Progenitor cell of endocrine pancreas (in vitro differentiated cells): Measurements from ENCODE around the gene ADCY5. TPM values are rescaled to one million over a fixed set of nuclear protein-coding genes. Genes with fewer than 3 reads are reported as not detected.

Experiments
- DNase-seq: peaks from one replicate; pipeline ENCODE4 v3.0.0; 2021; ENCODE audit warnings: low spot score; ENCODE audit not compliant: unreplicated experiment
- H3K27ac Mint-ChIP-seq: 2 replicates; pipeline ENCODE4 v1.8.0; 2021; ENCODE audit warnings: mild to moderate bottlenecking, moderate library complexity, mixed read lengths
- H3K27me3 Mint-ChIP-seq: 2 replicates; pipeline ENCODE4 v1.8.0; 2021; ENCODE audit warnings: mixed read lengths
- H3K36me3 Mint-ChIP-seq: 2 replicates; pipeline ENCODE4 v1.8.0; 2022; ENCODE audit warnings: mixed read lengths; ENCODE audit not compliant: insufficient read depth
- H3K4me1 Mint-ChIP-seq: 2 replicates; pipeline ENCODE4 v1.8.0; 2021; ENCODE audit warnings: low read depth, mixed read lengths
- H3K4me3 Mint-ChIP-seq: 2 replicates; pipeline ENCODE4 v1.8.0; 2021; ENCODE audit warnings: low read depth, mild to moderate bottlenecking, moderate library complexity, mixed read lengths
- H3K9me3 Mint-ChIP-seq: 2 replicates; pipeline ENCODE4 v1.8.0; 2021; ENCODE audit warnings: low read depth, mixed read lengths
- total RNA-seq: library from RNA; stranded (reverse); gene quantifications from 2 replicates; pipeline ENCODE4 v1.2.1, GENCODE V29; 2021
- TF ChIP-seq, protein P1 (sequence below): fragments of 200-600 bp; sonication (generic); IDR thresholded peaks from one replicate; pipeline ENCODE4 v1.5.0; 2021; ENCODE audit warnings: antibody characterized with exemption, mild to moderate bottlenecking; ENCODE audit not compliant: unreplicated experiment

ADCY5 gene
- total RNA-seq, 1 donor from 2014 or later, result 33.8 TPM

DNA sequence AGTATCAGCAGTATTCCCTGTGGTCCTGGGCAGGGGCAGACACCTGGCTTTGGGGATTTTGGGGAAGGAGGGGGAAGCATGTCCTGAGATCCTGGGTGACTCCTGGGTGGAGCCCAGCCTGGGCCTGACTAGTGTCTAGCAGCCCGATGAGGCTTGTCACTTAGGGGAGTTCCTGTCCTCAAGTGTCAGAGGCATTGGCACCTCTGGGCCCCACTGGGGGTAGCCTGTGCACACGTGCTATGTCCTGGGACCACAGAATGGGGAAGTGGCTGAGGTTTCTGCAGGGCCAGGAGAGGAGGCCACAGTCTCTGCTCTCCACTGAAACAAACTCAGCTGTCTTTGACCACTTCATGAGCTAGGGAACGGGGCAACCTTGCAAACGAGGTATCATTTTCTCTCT is 31.5 kb upstream of the ADCY5 start:
- no peak for DNase-seq
- no peak overlapping the region for H3K27ac Mint-ChIP-seq
- H3K9me3 Mint-ChIP-seq, result no peaks in the 10 kb centered on the region
- H3K4me3 Mint-ChIP-seq, result no peak overlapping the region
- H3K36me3 Mint-ChIP-seq, result no peaks in the 10 kb centered on the region
- H3K4me1 Mint-ChIP-seq, result peaks cover 9% of the 10 kb centered on the region
- TF ChIP-seq, protein P1, sequence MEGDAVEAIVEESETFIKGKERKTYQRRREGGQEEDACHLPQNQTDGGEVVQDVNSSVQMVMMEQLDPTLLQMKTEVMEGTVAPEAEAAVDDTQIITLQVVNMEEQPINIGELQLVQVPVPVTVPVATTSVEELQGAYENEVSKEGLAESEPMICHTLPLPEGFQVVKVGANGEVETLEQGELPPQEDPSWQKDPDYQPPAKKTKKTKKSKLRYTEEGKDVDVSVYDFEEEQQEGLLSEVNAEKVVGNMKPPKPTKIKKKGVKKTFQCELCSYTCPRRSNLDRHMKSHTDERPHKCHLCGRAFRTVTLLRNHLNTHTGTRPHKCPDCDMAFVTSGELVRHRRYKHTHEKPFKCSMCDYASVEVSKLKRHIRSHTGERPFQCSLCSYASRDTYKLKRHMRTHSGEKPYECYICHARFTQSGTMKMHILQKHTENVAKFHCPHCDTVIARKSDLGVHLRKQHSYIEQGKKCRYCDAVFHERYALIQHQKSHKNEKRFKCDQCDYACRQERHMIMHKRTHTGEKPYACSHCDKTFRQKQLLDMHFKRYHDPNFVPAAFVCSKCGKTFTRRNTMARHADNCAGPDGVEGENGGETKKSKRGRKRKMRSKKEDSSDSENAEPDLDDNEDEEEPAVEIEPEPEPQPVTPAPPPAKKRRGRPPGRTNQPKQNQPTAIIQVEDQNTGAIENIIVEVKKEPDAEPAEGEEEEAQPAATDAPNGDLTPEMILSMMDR, result no peak
- peaks cover 5% of the 10 kb centered on the region for H3K27me3 Mint-ChIP-seq

DNA sequence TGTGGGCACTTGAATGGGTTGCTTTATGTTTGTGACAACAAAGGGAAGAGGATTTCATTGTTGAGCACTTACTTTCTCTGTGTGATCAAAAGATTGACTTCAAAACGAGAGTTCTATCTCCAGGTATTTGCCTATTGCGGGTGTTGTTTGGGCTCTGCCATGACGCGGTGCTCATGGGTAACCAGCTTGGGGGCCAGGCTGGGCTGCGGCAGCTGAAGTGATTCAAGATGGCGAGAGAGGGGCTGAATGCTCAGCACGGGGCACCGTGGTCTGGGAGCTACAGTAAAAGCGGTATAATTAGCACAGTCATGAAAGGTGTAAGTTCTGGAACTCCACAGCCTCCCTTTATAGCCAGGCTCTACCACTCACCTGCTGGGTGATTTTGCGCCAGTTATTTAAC is 31.0 kb upstream of the ADCY5 start:
- no peaks in the 10 kb centered on the region for H3K9me3 Mint-ChIP-seq

DNA sequence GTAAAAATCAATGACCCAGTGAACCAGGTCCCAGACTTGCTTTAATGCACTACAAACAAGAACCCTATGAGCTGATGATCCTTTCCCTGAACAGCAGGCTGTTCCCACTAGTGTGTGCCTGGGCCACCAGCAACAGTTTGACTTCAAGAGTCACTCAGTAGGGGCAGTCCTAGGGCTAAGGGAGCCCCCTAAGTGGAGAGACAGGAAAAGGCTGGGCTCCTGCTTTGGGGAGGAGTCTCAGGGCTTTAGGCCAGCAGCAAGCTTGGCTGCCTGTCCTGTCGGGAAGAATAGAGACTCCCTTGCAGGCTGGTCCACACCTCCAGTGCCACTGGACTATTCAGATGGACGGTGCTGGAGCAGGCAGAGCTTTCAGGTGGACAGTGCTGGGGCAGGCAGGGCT is 29.4 kb upstream of the ADCY5 start:
- no peak for DNase-seq
- H3K9me3 Mint-ChIP-seq, result no peaks in the 10 kb centered on the region
- H3K4me3 Mint-ChIP-seq, result no peak overlapping the region
- peaks cover 8% of the 10 kb centered on the region for H3K27me3 Mint-ChIP-seq
- H3K4me1 Mint-ChIP-seq, result peaks cover 13% of the 10 kb centered on the region
- H3K36me3 Mint-ChIP-seq, result no peaks in the 10 kb centered on the region
- peak overlapping the region; percentile 67 for H3K27ac Mint-ChIP-seq
- TF ChIP-seq, protein P1, result no peak

More for the DNA sequence above, 31.0 kb upstream of the ADCY5 start:
- no peak overlapping the region for H3K4me3 Mint-ChIP-seq
- H3K36me3 Mint-ChIP-seq, result no peaks in the 10 kb centered on the region
- peaks cover 13% of the 10 kb centered on the region for H3K4me1 Mint-ChIP-seq
- no peak overlapping the region for H3K27ac Mint-ChIP-seq
- TF ChIP-seq, protein P1, result no peak
- peaks cover 6% of the 10 kb centered on the region for H3K27me3 Mint-ChIP-seq
- DNase-seq, result no peak

DNA sequence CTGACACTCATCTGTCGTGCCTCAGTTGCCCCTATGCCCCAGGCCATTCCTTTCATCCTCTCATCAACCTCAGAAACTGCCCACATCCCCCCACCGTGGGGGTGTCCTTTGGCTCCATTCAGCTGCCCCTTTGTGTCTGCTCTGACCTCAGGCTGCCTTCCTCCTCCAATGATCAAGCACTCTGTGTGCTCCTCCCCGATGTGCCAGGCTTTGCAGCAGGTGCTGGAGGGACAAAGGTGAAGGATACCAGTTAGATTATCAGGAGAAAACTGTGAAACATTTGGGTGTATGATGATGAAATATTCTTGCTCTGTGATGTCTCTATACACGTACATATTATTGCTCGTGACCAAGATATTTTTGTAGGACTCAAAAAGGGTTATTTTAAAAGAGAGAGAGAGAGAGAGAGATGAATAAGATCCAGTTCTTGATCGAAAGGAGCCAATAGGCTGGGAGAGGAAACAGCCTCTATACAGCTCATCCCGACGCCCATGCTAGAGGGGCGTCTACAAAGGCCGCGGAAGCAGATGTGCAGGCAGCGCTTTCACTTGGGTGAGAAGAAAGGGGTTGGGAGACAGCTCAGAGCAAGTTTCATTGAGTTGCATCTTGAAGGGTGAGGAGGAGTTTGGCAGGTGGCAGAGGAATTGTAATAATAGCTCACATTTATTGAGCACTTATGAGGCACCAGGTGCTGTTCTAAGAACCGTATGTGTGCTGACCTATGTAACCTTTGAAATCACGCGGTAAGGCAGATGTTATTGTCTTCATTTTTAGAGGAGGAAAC is 28.3 kb upstream of the ADCY5 start:
- TF ChIP-seq, protein P1, result no peak
- Mint-ChIP-seq H3K36me3 (no peaks in the 10 kb centered on the region), H3K27me3 (peaks cover 8% of the 10 kb centered on the region), H3K9me3 (no peaks in the 10 kb centered on the region), H3K27ac (no peak overlapping the region), H3K4me3 (no peak overlapping the region), H3K4me1 (peaks cover 13% of the 10 kb centered on the region)
- DNase-seq, result no peak

DNA sequence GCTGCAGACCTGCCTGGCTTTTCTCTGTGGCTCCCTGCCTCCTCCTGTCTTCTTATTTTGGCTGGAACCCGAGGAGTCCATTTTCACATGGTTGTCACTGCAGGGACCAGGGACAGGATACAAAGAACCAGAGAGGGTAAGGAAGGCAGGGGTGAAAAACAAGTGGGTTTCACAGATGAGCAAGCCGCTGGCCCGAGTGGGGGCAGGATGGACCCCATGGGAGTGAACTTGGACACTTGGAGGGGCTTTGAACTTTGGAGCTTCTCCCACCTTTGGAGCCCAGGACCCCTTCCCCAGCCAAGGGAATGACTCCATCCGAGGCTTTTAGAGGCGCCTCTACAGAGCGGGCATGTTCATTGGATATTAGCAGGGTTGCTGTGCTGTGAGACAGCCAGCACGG is 26.9 kb upstream of the ADCY5 start:
- H3K4me3 Mint-ChIP-seq, result no peak overlapping the region
- no peaks in the 10 kb centered on the region for H3K36me3 Mint-ChIP-seq
- H3K4me1 Mint-ChIP-seq, result peaks cover 13% of the 10 kb centered on the region
- TF ChIP-seq, protein P1, result no peak
- H3K27ac Mint-ChIP-seq, result no peak overlapping the region
- no peaks in the 10 kb centered on the region for H3K9me3 Mint-ChIP-seq
- peaks cover 8% of the 10 kb centered on the region for H3K27me3 Mint-ChIP-seq
- DNase-seq, result no peak
